Adipocyte (in vitro differentiated cells): ENCODE measurements around the gene CDKN2B-AS1.

Source experiments
- DNase-seq: peaks from one replicate; pipeline ENCODE4 v3.0.0-alpha.2; 2015; ENCODE audit warnings: low read depth
- H3K27me3 ChIP-seq: replicated peaks from 2 replicates; pipeline ENCODE4 v1.7.0; 2013; ENCODE audit warnings: mild to moderate bottlenecking, low read length, moderate library complexity; ENCODE audit not compliant: control insufficient read depth, insufficient read depth
- H3K36me3 ChIP-seq: 2 replicates; pipeline ENCODE4 v1.7.0; 2013; ENCODE audit warnings: low read length, mild to moderate bottlenecking, moderate library complexity; ENCODE audit not compliant: control insufficient read depth, insufficient read depth, severe bottlenecking
- H3K4me1 ChIP-seq: 2 replicates; pipeline ENCODE4 v1.7.0; 2013; ENCODE audit warnings: mild to moderate bottlenecking, low read length, moderate library complexity; ENCODE audit not compliant: control insufficient read depth, insufficient read depth
- H3K4me3 ChIP-seq: 2 replicates; pipeline ENCODE4 v1.7.0; 2013; ENCODE audit warnings: mild to moderate bottlenecking, low read length, moderate library complexity
- H3K9ac ChIP-seq: 2 replicates; pipeline ENCODE4 v1.7.0; 2013; ENCODE audit warnings: mild to moderate bottlenecking, low read length, moderate library complexity
- H3K9me3 ChIP-seq: 2 replicates; pipeline ENCODE4 v1.7.0; 2013; ENCODE audit warnings: mild to moderate bottlenecking, low read length, moderate library complexity; ENCODE audit not compliant: control insufficient read depth

The CDKN2B-AS1 gene

DNA sequence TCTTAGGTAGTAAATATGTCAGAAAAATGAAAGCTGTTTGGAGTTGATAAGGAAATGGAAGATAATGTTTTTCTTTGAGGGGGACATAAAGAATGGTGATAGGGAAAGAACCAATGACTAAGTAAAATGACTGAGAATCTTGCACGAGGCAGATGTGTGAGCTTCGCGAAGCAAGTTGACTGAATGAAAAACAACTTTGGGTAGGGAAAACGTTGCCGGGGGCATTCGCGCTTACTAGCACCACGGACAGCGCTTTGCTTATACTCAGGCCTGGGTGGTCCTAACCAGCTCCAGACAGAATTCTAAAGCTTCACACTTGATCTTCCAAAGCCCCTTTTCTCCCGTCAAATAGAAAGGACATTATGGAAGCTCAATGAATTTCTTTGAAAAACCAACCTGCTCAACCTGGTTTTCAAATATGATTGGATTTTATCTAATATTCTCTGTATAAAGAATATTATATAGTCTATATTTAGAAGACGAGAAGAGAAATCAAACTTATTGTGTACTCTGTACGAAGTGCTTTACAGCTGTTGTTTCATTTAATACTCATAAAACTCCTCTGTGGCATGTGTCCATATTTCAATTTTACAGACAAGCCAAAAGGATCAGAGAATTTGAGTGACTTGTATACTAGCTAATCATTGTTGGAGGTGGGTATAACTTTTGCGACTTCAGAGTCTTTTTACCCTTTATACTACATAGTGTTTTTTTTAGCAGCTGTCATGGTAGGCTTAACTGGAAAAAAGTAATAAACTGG, 16.5 kb downstream of the CDKN2B-AS1 start:
- Histone ChIP-seq H3K9ac (no peak overlapping the region), H3K27me3 (no peaks in the 10 kb centered on the region), H3K4me3 (no peak overlapping the region), H3K9me3 (no peaks in the 10 kb centered on the region), H3K36me3 (no peaks in the 10 kb centered on the region), H3K4me1 (peaks cover 12% of the 10 kb centered on the region)
- peak; percentile 65 for DNase-seq

DNA sequence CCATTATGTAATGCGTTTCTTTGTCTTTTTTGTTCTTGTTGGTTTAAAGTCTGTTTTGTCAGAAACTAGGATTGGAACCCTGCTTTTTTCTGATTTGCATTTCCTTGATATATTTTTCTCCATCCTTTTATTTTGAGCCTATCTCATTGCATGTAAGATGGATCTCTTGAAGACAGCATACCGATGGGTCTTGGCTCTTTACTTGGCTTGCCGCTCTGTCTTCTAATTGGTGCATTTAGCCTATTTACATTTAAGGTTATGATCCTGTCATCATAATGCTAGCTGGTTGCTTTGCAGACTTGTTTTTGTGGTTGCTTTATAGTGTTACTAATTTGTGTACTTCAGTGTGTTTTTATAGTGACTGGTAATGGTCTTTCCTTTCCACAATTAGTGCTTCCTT, 27.8 kb downstream of the CDKN2B-AS1 start:
- no peaks in the 10 kb centered on the region for H3K27me3 ChIP-seq
- H3K9ac ChIP-seq, result no peak overlapping the region
- H3K36me3 ChIP-seq, result no peaks in the 10 kb centered on the region
- no peaks in the 10 kb centered on the region for H3K9me3 ChIP-seq
- H3K4me3 ChIP-seq, result no peak overlapping the region
- H3K4me1 ChIP-seq, result no peaks in the 10 kb centered on the region
- DNase-seq, result no peak

DNA sequence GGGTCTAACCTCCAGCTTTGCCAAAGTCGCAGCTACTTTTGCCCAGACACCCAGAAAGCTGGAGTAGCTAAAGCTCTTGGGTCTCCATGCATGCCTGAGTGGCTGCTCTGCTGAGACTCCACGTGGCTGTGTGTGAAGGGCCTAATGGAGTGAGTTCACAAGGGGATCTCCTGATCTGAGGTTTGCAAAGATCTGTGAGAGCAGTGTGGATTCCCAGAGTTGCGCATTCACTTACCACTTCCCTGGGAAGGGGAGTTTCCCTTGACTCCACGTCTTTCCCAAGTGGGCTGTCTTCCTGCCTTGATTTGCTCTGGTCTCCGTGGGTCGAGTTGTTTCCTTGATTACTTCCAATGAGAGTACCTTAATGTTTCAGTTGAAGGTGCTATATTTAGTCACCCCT, 32.1 kb downstream of the CDKN2B-AS1 start:
- Histone ChIP-seq H3K36me3 (no peaks in the 10 kb centered on the region), H3K4me1 (peaks cover 10% of the 10 kb centered on the region), H3K9me3 (no peaks in the 10 kb centered on the region), H3K4me3 (no peak overlapping the region), H3K9ac (no peak overlapping the region), H3K27me3 (no peaks in the 10 kb centered on the region)
- no peak for DNase-seq

DNA sequence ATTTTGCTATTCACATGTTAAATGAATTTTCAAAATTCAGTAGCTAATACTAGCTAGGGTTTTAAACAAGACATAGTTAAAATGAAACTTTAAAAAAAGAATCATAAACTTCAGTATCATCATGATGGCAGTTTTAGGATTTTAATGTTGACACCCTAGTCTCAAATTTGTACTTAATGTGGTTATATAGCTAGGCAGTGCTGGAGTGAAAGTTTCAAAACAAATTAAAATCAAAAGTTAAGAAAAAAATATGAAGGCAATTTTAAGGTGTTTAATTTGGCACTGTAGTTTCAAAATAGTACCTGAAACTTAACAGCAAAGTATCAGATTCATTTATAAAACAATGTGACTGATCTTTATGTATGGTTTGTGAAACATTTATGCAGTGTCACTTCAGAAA, 33.8 kb downstream of the CDKN2B-AS1 start:
- Histone ChIP-seq H3K4me1 (peaks cover 10% of the 10 kb centered on the region), H3K9me3 (no peaks in the 10 kb centered on the region), H3K9ac (no peak overlapping the region), H3K27me3 (no peaks in the 10 kb centered on the region), H3K4me3 (no peak overlapping the region), H3K36me3 (no peaks in the 10 kb centered on the region)
- DNase-seq, result no peak

DNA sequence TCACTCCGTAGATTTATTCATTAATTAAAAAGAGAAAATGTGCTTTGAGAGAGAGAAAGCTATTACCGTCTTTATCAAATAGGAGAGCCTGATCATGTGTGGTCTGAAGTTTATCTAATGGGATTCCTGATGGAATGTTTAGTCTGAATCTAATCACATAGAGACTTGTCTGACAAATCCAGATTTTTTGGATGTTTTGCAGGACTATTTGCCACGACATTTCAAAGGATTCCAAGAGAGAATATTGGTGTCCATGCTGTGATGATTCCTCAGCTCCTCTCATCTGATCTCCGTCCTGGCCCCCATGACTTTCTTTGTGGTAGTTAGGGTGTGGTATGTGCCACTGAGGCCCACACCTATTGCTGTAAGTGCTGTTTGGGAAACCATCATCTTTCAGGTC, 34.6 kb downstream of the CDKN2B-AS1 start:
- Histone ChIP-seq H3K4me1 (peaks cover 10% of the 10 kb centered on the region), H3K9ac (no peak overlapping the region), H3K36me3 (no peaks in the 10 kb centered on the region), H3K4me3 (no peak overlapping the region), H3K27me3 (no peaks in the 10 kb centered on the region), H3K9me3 (no peaks in the 10 kb centered on the region)
- DNase-seq, result no peak

DNA sequence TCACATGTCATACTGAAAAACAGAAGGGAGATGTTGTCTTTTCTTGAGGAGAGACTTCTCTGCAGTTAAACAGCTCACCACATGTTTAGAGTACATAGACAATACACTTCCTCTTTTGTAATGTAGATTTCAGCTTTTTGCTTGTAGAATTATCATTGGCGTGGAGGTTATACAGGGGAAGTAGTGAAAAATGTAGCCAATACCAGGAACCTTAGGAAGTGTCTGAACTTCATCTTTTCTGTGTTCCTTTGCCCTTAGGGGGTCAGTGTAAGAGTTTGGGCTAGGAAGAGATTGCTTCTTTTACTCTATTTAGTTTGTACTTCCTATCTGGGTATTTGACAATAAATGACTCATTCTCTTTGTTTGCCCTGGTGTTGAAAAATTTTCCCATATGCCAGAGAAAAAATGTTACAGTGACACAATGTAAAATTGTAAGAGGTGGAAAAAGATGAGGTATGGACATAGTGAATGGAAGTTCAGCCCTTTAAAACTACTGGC, 35.6 kb downstream of the CDKN2B-AS1 start:
- H3K36me3 ChIP-seq, result no peaks in the 10 kb centered on the region
- H3K4me3 ChIP-seq, result peak overlapping the region; percentile 38
- DNase-seq, result peak; percentile 89
- H3K27me3 ChIP-seq, result no peaks in the 10 kb centered on the region
- H3K9me3 ChIP-seq, result no peaks in the 10 kb centered on the region
- H3K4me1 ChIP-seq, result peaks cover 10% of the 10 kb centered on the region
- peak overlapping the region; percentile 65 for H3K9ac ChIP-seq

DNA sequence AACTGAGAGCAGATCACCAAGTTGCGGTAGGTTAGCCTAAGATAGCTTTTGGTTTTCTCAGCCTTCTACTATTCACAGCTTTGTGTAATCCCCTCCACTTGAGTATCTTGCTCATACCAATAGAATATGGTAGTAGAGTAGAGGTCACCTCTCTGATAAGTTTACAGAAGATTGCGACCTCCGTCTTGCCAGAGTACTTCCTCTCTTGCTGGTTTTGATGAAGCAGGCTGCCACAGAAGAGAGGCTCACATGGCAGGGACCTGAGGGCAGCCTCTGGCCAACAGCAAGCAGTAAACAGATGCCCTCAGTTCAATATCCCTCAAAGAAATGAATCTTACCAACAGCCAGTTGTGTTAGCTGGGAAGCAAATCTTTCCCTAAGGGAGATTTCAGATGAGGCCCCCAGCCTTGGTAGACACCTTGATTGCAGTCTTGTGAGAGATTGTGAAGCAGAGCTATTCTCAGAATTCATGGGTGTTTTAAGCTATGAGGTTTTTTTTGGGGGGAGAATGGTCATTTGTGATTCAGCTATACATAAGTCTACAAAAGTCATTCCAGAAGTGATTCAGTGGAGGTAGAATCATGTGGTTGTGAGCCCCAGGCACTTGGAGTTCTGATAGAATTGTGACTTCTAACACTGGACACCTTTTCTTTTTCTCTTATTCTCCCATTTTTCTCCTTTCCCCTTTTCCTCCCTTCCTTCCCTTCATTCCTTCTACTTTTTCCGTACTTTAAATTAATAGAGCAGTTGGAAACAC, 37.2 kb downstream of the CDKN2B-AS1 start:
- Histone ChIP-seq H3K4me1 (peaks cover 23% of the 10 kb centered on the region), H3K4me3 (no peak overlapping the region), H3K36me3 (no peaks in the 10 kb centered on the region), H3K9me3 (no peaks in the 10 kb centered on the region), H3K27me3 (no peaks in the 10 kb centered on the region), H3K9ac (no peak overlapping the region)
- no peak for DNase-seq

DNA sequence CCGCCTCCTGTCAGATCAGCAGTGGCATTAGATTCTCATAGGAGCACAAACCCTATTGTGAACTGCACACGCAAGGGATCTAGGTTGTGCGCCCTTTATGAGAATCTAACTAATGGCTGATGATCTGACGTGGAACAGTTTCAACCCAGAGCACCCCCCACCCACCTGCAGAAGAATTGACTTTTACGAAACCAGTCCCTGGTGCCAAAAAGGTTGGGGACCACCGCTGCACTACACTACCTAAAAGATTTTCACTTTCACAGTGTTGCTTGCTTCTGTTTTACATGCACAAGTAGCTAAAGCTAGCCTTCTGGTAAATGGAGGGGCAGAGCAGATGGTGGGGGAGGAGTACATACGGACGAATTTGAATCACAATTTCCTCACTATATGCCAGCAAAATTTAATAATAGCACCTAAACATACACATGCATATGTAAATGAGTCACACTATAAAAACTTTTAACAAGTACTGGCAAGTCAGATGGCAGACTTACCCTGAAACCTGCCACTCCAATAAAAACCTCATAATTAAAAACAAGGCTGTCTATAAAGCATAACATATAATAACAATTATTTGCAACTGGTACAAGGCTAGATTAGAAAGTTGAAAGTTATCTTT, 38.5 kb downstream of the CDKN2B-AS1 start:
- no peak overlapping the region for H3K9ac ChIP-seq
- H3K9me3 ChIP-seq, result no peaks in the 10 kb centered on the region
- no peak for DNase-seq
- H3K4me3 ChIP-seq, result no peak overlapping the region
- H3K36me3 ChIP-seq, result no peaks in the 10 kb centered on the region
- H3K27me3 ChIP-seq, result no peaks in the 10 kb centered on the region
- H3K4me1 ChIP-seq, result peaks cover 35% of the 10 kb centered on the region

DNA sequence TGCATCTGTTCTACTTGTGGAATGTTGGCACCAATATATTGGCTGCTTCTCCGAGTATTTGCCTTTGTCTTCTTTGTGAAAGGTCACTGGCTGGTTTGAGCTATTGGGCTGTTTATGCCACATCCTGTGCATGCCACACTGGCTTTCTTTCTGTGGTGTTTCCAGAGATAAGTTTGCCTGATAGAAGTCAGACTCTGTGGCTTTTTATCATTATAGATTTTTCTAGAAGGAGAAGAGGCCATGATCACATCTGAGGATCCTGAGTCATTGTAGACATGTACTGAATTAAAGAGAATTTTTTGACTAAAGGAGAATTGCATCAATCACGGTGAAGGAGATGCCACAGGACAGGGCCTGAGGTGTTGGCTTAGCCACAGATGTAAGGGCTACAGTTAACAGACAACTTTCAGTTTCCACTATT, 41.0 kb downstream of the CDKN2B-AS1 start:
- no peaks in the 10 kb centered on the region for H3K27me3 ChIP-seq
- peaks cover 52% of the 10 kb centered on the region for H3K4me1 ChIP-seq
- DNase-seq, result no peak

DNA sequence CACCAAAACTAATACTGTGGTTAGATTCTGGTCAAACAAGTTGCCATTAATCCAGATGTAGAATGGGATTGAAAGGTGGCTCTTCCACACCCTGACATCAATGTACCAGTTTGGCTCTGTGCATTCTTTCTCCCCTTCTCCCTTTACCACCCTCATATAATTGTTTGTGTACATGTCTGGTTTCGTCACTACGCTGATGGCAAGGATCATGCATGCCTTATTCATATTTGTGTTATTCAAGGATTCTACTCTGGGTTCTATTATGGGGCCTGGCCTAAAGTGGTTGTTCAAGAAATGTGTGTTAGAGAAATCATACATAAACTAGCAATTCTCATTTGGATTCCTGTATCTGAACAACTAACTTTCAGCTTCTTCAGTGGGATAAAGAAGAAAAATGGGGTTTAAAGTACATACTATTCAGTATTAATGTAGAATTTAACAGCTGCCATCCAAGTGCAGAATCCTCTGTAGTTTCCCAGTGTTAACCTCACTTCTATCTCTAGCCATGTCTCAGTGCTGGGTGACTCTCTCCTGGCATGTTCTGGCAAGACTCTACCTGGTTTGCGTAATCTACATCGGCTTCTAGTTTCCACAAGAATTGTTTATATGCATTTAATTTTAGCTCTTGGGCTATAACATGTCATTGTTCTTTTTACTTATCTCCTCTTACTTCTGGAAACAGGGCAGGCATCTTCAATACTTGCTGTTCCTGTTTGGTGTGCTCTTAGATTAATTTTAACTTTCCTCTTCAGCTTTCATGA, 42.5 kb downstream of the CDKN2B-AS1 start:
- Histone ChIP-seq H3K27me3 (no peaks in the 10 kb centered on the region), H3K9me3 (no peaks in the 10 kb centered on the region), H3K9ac (peak overlapping the region; percentile 27), H3K4me3 (peak overlapping the region; percentile 13), H3K4me1 (peaks cover 63% of the 10 kb centered on the region), H3K36me3 (no peaks in the 10 kb centered on the region)
- peak; percentile 57 for DNase-seq

More for the DNA sequence above, 41.0 kb downstream of the CDKN2B-AS1 start:
- H3K4me3 ChIP-seq, result no peak overlapping the region
- H3K9me3 ChIP-seq, result no peaks in the 10 kb centered on the region
- no peaks in the 10 kb centered on the region for H3K36me3 ChIP-seq
- no peak overlapping the region for H3K9ac ChIP-seq
